GM21528 (cell line): ENCODE data around the gene PLEKHG2.
"Not testable (repeated sequence)": the region's sequence is repeated elsewhere in the genome, so short reads cannot be mapped to it uniquely, and the experiment has no call there.

Experiments used
- ATAC-seq: cut with Tn5 transposase; IDR thresholded peaks from one replicate; pipeline ENCODE4 v1.9.1; 2021; ENCODE audit warnings: mild to moderate bottlenecking, moderate library complexity; ENCODE audit not compliant: unreplicated experiment, low FRiP score

The PLEKHG2 gene

GRCh38 chr19:39412100-39412866, at the start of gene PLEKHG2:
Gene PLEKHG2, plus strand, starts transcription at chr19:39412669. Its CDS starts 1,418 bp downstream, at chr19:39414087.
- ATAC-seq = peak; percentile 48

GRCh38 chr19:39362682-39363657, 49.5 kb upstream of the PLEKHG2 start:
- no peak for ATAC-seq

- ATAC-seq = no peak
Observed at GRCh38 chr19:39363901-39364457, 48.5 kb upstream of the PLEKHG2 start.

- no peak for ATAC-seq
Observed at GRCh38 chr19:39365531-39365930, 46.9 kb upstream of the PLEKHG2 start.

GRCh38 chr19:39369200-39369599, 43.3 kb upstream of the PLEKHG2 start:
- no peak for ATAC-seq

- ATAC-seq = no peak
Observed at GRCh38 chr19:39370735-39371134, 41.7 kb upstream of the PLEKHG2 start.

GRCh38 chr19:39372047-39372802, 40.2 kb upstream of the PLEKHG2 start:
- ATAC-seq = no peak

- no peak for ATAC-seq
Observed at GRCh38 chr19:39372941-39373340, 39.5 kb upstream of the PLEKHG2 start.

GRCh38 chr19:39375929-39376328, 36.5 kb upstream of the PLEKHG2 start:
- ATAC-seq = no peak

GRCh38 chr19:39377373-39378362, 34.8 kb upstream of the PLEKHG2 start:
- no peak for ATAC-seq

GRCh38 chr19:39379366-39379765, 33.1 kb upstream of the PLEKHG2 start:
- not testable (repeated sequence) for ATAC-seq

GRCh38 chr19:39379865-39380396, 32.5 kb upstream of the PLEKHG2 start:
- ATAC-seq = no peak

- no peak for ATAC-seq
Observed at GRCh38 chr19:39380521-39381502, 31.7 kb upstream of the PLEKHG2 start.

GRCh38 chr19:39381910-39382611, 30.4 kb upstream of the PLEKHG2 start:
- ATAC-seq = no peak

- ATAC-seq = no peak
Observed at GRCh38 chr19:39382991-39383828, 29.3 kb upstream of the PLEKHG2 start.
